Measurements from ENCODE around the gene ADGRB3.
"Not testable (repeated sequence)": the region's sequence is repeated elsewhere in the genome, so short reads cannot be mapped to it uniquely, and the experiment has no call there.

Gene ADGRB3

GRCh38 chr6:68743099-68743498, 108.0 kb downstream of the ADGRB3 start:
- no peak for DNase-seq

- not testable (repeated sequence) for DNase-seq
These were observed 109.3 kb downstream of the ADGRB3 start for GRCh38 chr6:68744376-68744775.

- no peak for DNase-seq
These were observed 111.3 kb downstream of the ADGRB3 start for GRCh38 chr6:68746376-68746775.

GRCh38 chr6:68747110-68747790, 112.2 kb downstream of the ADGRB3 start:
- no peak for DNase-seq

GRCh38 chr6:68747832-68748231, 112.8 kb downstream of the ADGRB3 start:
- DNase-seq = not testable (repeated sequence)

GRCh38 chr6:68754681-68755213, 119.7 kb downstream of the ADGRB3 start:
- no peak for DNase-seq

- DNase-seq = no peak
These were observed 121.6 kb downstream of the ADGRB3 start for GRCh38 chr6:68756454-68757375.

- no peak for DNase-seq
These were observed 122.7 kb downstream of the ADGRB3 start for GRCh38 chr6:68757821-68758220.

- DNase-seq = no peak
These were observed 123.5 kb downstream of the ADGRB3 start for GRCh38 chr6:68758559-68758958.

- DNase-seq = no peak
These were observed 125.4 kb downstream of the ADGRB3 start for GRCh38 chr6:68760485-68760884.

- DNase-seq = no peak
These were observed 126.0 kb downstream of the ADGRB3 start for GRCh38 chr6:68760941-68761676.

GRCh38 chr6:68761985-68762384, 126.9 kb downstream of the ADGRB3 start:
- no peak for DNase-seq

- DNase-seq = no peak
These were observed 136.3 kb downstream of the ADGRB3 start for GRCh38 chr6:68771426-68771825.

- no peak for DNase-seq
These were observed 139.8 kb downstream of the ADGRB3 start for GRCh38 chr6:68774843-68775242.

GRCh38 chr6:68776354-68776753, 141.3 kb downstream of the ADGRB3 start:
- DNase-seq = no peak

GRCh38 chr6:68777956-68778355, 142.9 kb downstream of the ADGRB3 start:
- DNase-seq = peak; percentile 36

- no peak for DNase-seq
These were observed 143.4 kb downstream of the ADGRB3 start for GRCh38 chr6:68778356-68779020.

- no peak for DNase-seq
These were observed 144.3 kb downstream of the ADGRB3 start for GRCh38 chr6:68779366-68779765.

- not testable (repeated sequence) for DNase-seq
These were observed 155.0 kb downstream of the ADGRB3 start for GRCh38 chr6:68790128-68790527.

GRCh38 chr6:68814976-68815375, 179.9 kb downstream of the ADGRB3 start:
- not testable (repeated sequence) for DNase-seq

- DNase-seq = no peak
These were observed 191.4 kb downstream of the ADGRB3 start for GRCh38 chr6:68826501-68826900.

GRCh38 chr6:68834551-68834950, 199.5 kb downstream of the ADGRB3 start:
- no peak for DNase-seq

GRCh38 chr6:68838571-68838970, 203.5 kb downstream of the ADGRB3 start:
- DNase-seq = no peak
